ENCODE measurements around the gene PTGFR.

DNA sequence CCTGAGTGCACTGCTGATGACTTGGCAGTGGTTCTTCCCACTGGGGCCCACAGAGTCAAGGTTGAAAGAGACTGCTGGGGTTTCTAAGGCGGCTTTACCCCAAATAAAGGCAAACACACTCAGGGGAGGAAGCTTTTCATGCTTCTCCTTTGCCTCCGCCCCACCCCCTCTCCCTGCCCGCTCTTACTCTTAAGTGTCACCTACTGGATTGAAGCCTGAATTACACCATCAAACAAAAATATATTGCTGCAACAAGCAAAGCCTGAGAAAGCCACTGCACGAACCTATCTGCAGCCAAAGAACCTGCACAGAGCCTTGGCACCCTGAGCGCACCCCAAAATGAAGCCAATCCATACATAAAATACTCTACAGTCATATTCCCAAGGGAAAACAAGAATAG, 63.1 kb downstream of the PTGFR start:
- TF ChIP-seq CTCF (conservative IDR thresholded peaks at IDR 0.05) (peak; percentile 24), ZFX (IDR thresholded peaks at IDR 0.05) (no peak)

Data from C4-2B (cell line).